MM.1S (cell line): ENCODE results near the gene PLXNA4.

ENCODE experiments used
- DNase-seq: peaks from one replicate; pipeline ENCODE4 v3.0.0-alpha.2; 2015
- H2AFZ ChIP-seq: fragments of 300-600 bp; sonication (generic); 2 replicates; pipeline ENCODE4 v1.6.0; 2016; ENCODE audit warnings: antibody characterized with exemption, low read length
- H3F3A ChIP-seq: fragments of 300-600 bp; sonication (generic); 2 replicates; pipeline ENCODE4 v1.6.1; 2016; ENCODE audit warnings: mild to moderate bottlenecking, antibody characterized with exemption, low read length, moderate library complexity, mixed read lengths; ENCODE audit not compliant: insufficient read depth
- H3K27ac ChIP-seq: fragments of 300-600 bp; sonication (generic); 2 replicates; pipeline ENCODE4 v1.5.1; 2016; ENCODE audit warnings: mild to moderate bottlenecking, low read length
- H3K27me3 ChIP-seq: fragments of 300-600 bp; sonication (generic); replicated peaks from 2 replicates; pipeline ENCODE4 v1.6.0; 2016; ENCODE audit warnings: low read length; ENCODE audit not compliant: insufficient read depth
- H3K36me3 ChIP-seq: fragments of 300-600 bp; sonication (generic); replicated peaks from 2 replicates; pipeline ENCODE4 v1.6.1; 2016; ENCODE audit warnings: mild to moderate bottlenecking, low read length, mixed read lengths; ENCODE audit not compliant: insufficient read depth
- H3K4me1 ChIP-seq: fragments of 300-600 bp; sonication (generic); 2 replicates; pipeline ENCODE4 v1.6.1; 2016; ENCODE audit warnings: low read length, mixed read lengths
- H3K4me2 ChIP-seq: fragments of 300-600 bp; sonication (generic); 2 replicates; pipeline ENCODE4 v1.6.0; 2016; ENCODE audit warnings: low read depth, low read length
- H3K4me3 ChIP-seq: fragments of 300-600 bp; sonication (generic); 2 replicates; pipeline ENCODE4 v1.5.1; 2016; ENCODE audit warnings: low read length, mixed read lengths
- H3K79me2 ChIP-seq: fragments of 300-600 bp; sonication (generic); 2 replicates; pipeline ENCODE4 v1.6.1; 2016; ENCODE audit warnings: mixed run types, low read length, mixed read lengths
- H3K9ac ChIP-seq: fragments of 300-600 bp; sonication (generic); 2 replicates; pipeline ENCODE4 v1.6.1; 2016; ENCODE audit warnings: low read length, mixed read lengths
- H3K9me2 ChIP-seq: fragments of 300-600 bp; sonication (generic); replicated peaks from 2 replicates; pipeline ENCODE4 v1.6.1; 2016; ENCODE audit warnings: mild to moderate bottlenecking, low read length, mixed read lengths; ENCODE audit not compliant: insufficient read depth
- H3K9me3 ChIP-seq: fragments of 300-600 bp; sonication (generic); replicated peaks from 2 replicates; pipeline ENCODE4 v1.6.1; 2016; ENCODE audit warnings: mild to moderate bottlenecking, low read length, mixed read lengths; ENCODE audit not compliant: insufficient read depth
- H4K20me1 ChIP-seq: fragments of 300-600 bp; sonication (generic); 2 replicates; pipeline ENCODE4 v1.6.1; 2016; ENCODE audit warnings: mild to moderate bottlenecking, low read length, moderate library complexity, mixed read lengths; ENCODE audit not compliant: insufficient read depth
- CTCF ChIP-seq: fragments of 300-600 bp; sonication (generic); IDR thresholded peaks from 2 replicates; pipeline ENCODE4 v1.5.1; 2016; ENCODE audit warnings: antibody characterized with exemption, low read length, mixed read lengths
- EZH2 ChIP-seq: fragments of 300-600 bp; sonication (generic); optimal IDR thresholded peaks from 2 replicates; pipeline ENCODE3; 2017; ENCODE audit warnings: low read depth, mild to moderate bottlenecking, antibody characterized with exemption, low read length, mixed read lengths
- EZH2phosphoT487 ChIP-seq: fragments of 300-600 bp; sonication (generic); IDR thresholded peaks from 2 replicates; pipeline ENCODE4 v1.6.1; 2018; ENCODE audit warnings: antibody characterized with exemption, low read length

Gene PLXNA4

GRCh38 chr7:132412435-132412834 is 163.8 kb downstream of the PLXNA4 start:
- TF ChIP-seq EZH2: no peak
- no peak for TF ChIP-seq CTCF
- no peak for TF ChIP-seq EZH2phosphoT487
- H2AFZ ChIP-seq: no peak overlapping the region
- H3K4me3 ChIP-seq: no peak overlapping the region
- no peaks in the 10 kb centered on the region for H3K9me3 ChIP-seq
- H3K4me2 ChIP-seq: no peak overlapping the region
- H3K9me2 ChIP-seq: no peaks in the 10 kb centered on the region
- H4K20me1 ChIP-seq: no peaks in the 10 kb centered on the region
- no peak overlapping the region for H3K27ac ChIP-seq
- no peaks in the 10 kb centered on the region for H3K4me1 ChIP-seq
- no peak overlapping the region for H3K9ac ChIP-seq
- DNase-seq: no peak
- no peaks in the 10 kb centered on the region for H3F3A ChIP-seq
- H3K36me3 ChIP-seq: no peaks in the 10 kb centered on the region
- H3K79me2 ChIP-seq: no peaks in the 10 kb centered on the region
- no peaks in the 10 kb centered on the region for H3K27me3 ChIP-seq

- Histone ChIP-seq H3K4me2 (no peak overlapping the region), H3K79me2 (no peaks in the 10 kb centered on the region), H3K4me3 (no peak overlapping the region), H3K9me2 (no peaks in the 10 kb centered on the region), H3K4me1 (no peaks in the 10 kb centered on the region), H3K9me3 (no peaks in the 10 kb centered on the region), H3K36me3 (no peaks in the 10 kb centered on the region), H2AFZ (no peak overlapping the region), H3K9ac (no peak overlapping the region), H3K27me3 (no peaks in the 10 kb centered on the region), H3F3A (no peaks in the 10 kb centered on the region), H3K27ac (no peak overlapping the region), H4K20me1 (no peaks in the 10 kb centered on the region)
- TF ChIP-seq EZH2phosphoT487 (no peak), CTCF (no peak), EZH2 (no peak)
- DNase-seq: no peak
These were observed 165.3 kb downstream of the PLXNA4 start for GRCh38 chr7:132410861-132411541.

GRCh38 chr7:132410385-132410784 is 165.9 kb downstream of the PLXNA4 start:
- Histone ChIP-seq H3K9me2 (no peaks in the 10 kb centered on the region), H3K79me2 (no peaks in the 10 kb centered on the region), H3K27ac (no peak overlapping the region), H3K4me1 (no peaks in the 10 kb centered on the region), H2AFZ (no peak overlapping the region), H3K9me3 (no peaks in the 10 kb centered on the region), H4K20me1 (no peaks in the 10 kb centered on the region), H3K9ac (no peak overlapping the region), H3F3A (no peaks in the 10 kb centered on the region), H3K36me3 (no peaks in the 10 kb centered on the region), H3K27me3 (no peaks in the 10 kb centered on the region), H3K4me3 (no peak overlapping the region), H3K4me2 (no peak overlapping the region)
- TF ChIP-seq EZH2phosphoT487: no peak
- no peak for TF ChIP-seq EZH2
- no peak for TF ChIP-seq CTCF
- DNase-seq: no peak
